Measurements from ENCODE around the gene CCL23. TPM values are rescaled to one million over a fixed set of nuclear protein-coding genes. Genes with fewer than 3 reads are reported as not detected.

CCL23 gene
- total RNA-seq, 1 experiment from 2014 or later: not detected

- ATAC-seq (no peak), DNase-seq (ENCODE audit: low read depth, low spot score) (no peak)
- POLR2A ChIA-PET: no interaction called here
- intact Hi-C loops (cut with micrococcal nuclease; ENCODE audit: unreplicated experiment) (no loop called here), in situ Hi-C loops (cut with HindIII; ENCODE audit: low pct_unique_long_range_greater_than_20kb, low sequenced_read_pairs) (no loop called here)
- no peak overlapping the region for H3K27ac ChIP-seq (ENCODE audit: low read length)
- no peak overlapping the region for H3K4me3 ChIP-seq (ENCODE audit: low read depth in 2 of 2, low read length in 2 of 2)
- TF ChIP-seq SIN3A (IDR thresholded peaks at IDR 0.05; ENCODE audit: borderline replicate concordance, insufficient read depth, low read depth, low read length) (no peak), REST (IDR thresholded peaks at IDR 0.05; ENCODE audit: insufficient read depth in 1 of 2, low read depth in 2 of 2, low read length in 1 of 2) (no peak), CTCF (IDR thresholded peaks at IDR 0.05) (no peak), TCF7L2 (IDR thresholded peaks at IDR 0.05; ENCODE audit: low read depth, low read length) (no peak)
- H3K27me3 ChIP-seq (ENCODE audit: control insufficient read depth, insufficient read depth, low read length): peaks cover 6% of the 10 kb centered on the region
- no peaks in the 10 kb centered on the region for H3K36me3 ChIP-seq (ENCODE audit: control insufficient read depth, insufficient read depth, low read length)
- BruUV-seq (replicated peaks): no TSS peak
- no peaks in the 10 kb centered on the region for H3K9me3 ChIP-seq (ENCODE audit: control insufficient read depth, insufficient read depth, low read depth, low read length)
- no peaks in the 10 kb centered on the region for H3K4me1 ChIP-seq (ENCODE audit: control insufficient read depth, insufficient read depth, low read length)
- CTCF ChIA-PET: interaction anchor here (0.8 kb wide), 1 partner anchor 52 kb away, joined by 3 read pairs; no protein-coding TSS in a partner anchor
Measured at GRCh38 chr17:36027761-36028160, 10.0 kb upstream of the CCL23 start.

GRCh38 chr17:36024106-36024869, 6.5 kb upstream of the CCL23 start:
- H3K27ac ChIP-seq (ENCODE audit: low read length): no peak overlapping the region
- intact Hi-C loops (cut with micrococcal nuclease; ENCODE audit: unreplicated experiment) (no loop called here), in situ Hi-C loops (cut with HindIII; ENCODE audit: low pct_unique_long_range_greater_than_20kb, low sequenced_read_pairs) (no loop called here)
- DNase-seq (ENCODE audit: low read depth, low spot score) (no peak), ATAC-seq (no peak)
- no peaks in the 10 kb centered on the region; the same call in 1 of the 2 replicates for H3K27me3 ChIP-seq (ENCODE audit: control insufficient read depth, insufficient read depth, low read length)
- TF ChIP-seq POLR2AphosphoS5 (IDR thresholded peaks at IDR 0.05; ENCODE audit: low read depth, low read length) (no peak), SIN3A (IDR thresholded peaks at IDR 0.05; ENCODE audit: borderline replicate concordance, insufficient read depth, low read depth, low read length) (no peak)
- BruUV-seq (replicated peaks): no TSS peak
- ChIA-PET CTCF (no interaction called here), POLR2A (no interaction called here)
- no peaks in the 10 kb centered on the region for H3K4me1 ChIP-seq (ENCODE audit: control insufficient read depth, insufficient read depth, low read length)
- H3K4me3 ChIP-seq (ENCODE audit: low read depth in 2 of 2, low read length in 2 of 2): no peak overlapping the region
- H3K9me3 ChIP-seq (ENCODE audit: control insufficient read depth, insufficient read depth, low read depth, low read length): no peaks in the 10 kb centered on the region
- no peaks in the 10 kb centered on the region for H3K36me3 ChIP-seq (ENCODE audit: control insufficient read depth, insufficient read depth, low read length)

GRCh38 chr17:36019423-36019822, 1.7 kb upstream of the CCL23 start:
- intact Hi-C loops (cut with micrococcal nuclease; ENCODE audit: unreplicated experiment) (no loop called here), in situ Hi-C loops (cut with HindIII; ENCODE audit: low pct_unique_long_range_greater_than_20kb, low sequenced_read_pairs) (no loop called here)
- CTCF ChIA-PET: interaction anchor here (0.7 kb wide), 1 partner anchor 11 kb away, joined by 3 read pairs; no protein-coding TSS in a partner anchor
- no peak overlapping the region for H3K4me3 ChIP-seq (ENCODE audit: low read depth in 2 of 2, low read length in 2 of 2)
- POLR2A ChIA-PET: no interaction called here
- DNase-seq (ENCODE audit: low read depth, low spot score) (no peak), ATAC-seq (no peak)
- peaks cover 6% of the 10 kb centered on the region for H3K27me3 ChIP-seq (ENCODE audit: control insufficient read depth, insufficient read depth, low read length)
- no peaks in the 10 kb centered on the region for H3K4me1 ChIP-seq (ENCODE audit: control insufficient read depth, insufficient read depth, low read length)
- no peaks in the 10 kb centered on the region for H3K36me3 ChIP-seq (ENCODE audit: control insufficient read depth, insufficient read depth, low read length)
- no peaks in the 10 kb centered on the region for H3K9me3 ChIP-seq (ENCODE audit: control insufficient read depth, insufficient read depth, low read depth, low read length)
- H3K27ac ChIP-seq (ENCODE audit: low read length): no peak overlapping the region
- no peak for TF ChIP-seq TCF7L2 (IDR thresholded peaks at IDR 0.05; ENCODE audit: low read depth, low read length)
- no peak for TF ChIP-seq CTCF (IDR thresholded peaks at IDR 0.05)
- TF ChIP-seq SIN3A (IDR thresholded peaks at IDR 0.05; ENCODE audit: borderline replicate concordance, insufficient read depth, low read depth, low read length): no peak
- TF ChIP-seq POLR2AphosphoS5 (IDR thresholded peaks at IDR 0.05; ENCODE audit: low read depth, low read length): no peak
- no peak for TF ChIP-seq REST (IDR thresholded peaks at IDR 0.05; ENCODE audit: insufficient read depth in 1 of 2, low read depth in 2 of 2, low read length in 1 of 2)
- no TSS peak for BruUV-seq (replicated peaks)

Data from Panc1 (cell line).